Measurements from ENCODE around the gene TNS3.

Gene TNS3

DNA sequence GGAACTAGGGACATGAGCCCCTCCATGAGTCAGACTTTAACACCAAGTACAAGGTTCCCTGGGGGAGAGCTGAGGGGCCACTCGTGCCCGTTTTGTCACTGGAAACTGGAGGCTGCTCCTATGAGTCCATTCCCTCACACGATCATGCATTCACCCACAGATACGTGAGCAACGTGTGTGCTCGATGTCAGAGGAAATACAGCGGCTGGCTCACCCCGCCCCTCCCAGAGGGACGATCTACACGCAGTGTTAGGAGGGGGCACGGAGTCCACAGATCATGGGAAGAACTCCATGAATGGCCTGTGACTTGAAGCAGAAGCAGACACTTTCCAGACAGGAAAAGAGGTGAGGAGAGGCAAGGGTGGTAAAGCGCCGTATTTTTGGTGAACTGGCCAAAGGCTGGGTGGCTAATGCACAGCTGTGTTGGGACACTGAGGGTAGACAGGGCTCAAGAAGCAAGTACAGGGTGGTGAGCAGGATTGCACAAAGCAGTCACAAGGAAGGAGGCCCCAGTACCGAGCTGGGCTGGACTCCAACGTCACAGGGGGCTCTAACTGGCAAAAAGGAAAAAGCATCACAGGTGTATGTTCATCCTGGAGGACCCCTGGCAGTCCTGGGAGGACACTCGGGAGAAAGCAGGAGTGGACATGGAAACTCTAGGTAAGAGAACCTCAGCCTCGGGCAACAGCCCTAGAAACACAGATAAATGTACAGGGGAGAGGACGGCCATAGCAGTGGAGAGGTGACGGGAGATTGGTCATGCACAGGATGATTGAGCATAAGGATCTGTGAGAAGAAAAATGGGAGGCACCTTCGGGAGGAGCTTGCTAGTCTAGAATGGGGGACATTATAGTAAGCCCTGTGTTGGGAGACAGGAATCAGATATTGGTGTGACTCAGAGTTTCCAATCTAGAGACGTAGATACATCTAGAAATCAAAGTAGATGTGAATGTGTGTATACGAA is 41.2 kb downstream of the TNS3 start:
- no peak for DNase-seq
- no peak for TF ChIP-seq GATA1 (IDR thresholded peaks at IDR 0.05; ENCODE audit: low read depth, low read length)
- no peak for TF ChIP-seq POLR2A (IDR thresholded peaks at IDR 0.05; ENCODE audit: low read length)

GRCh38 chr7:47540053-47540386 is 41.9 kb downstream of the TNS3 start:
- no peak for DNase-seq
- no peak for TF ChIP-seq GATA1 (IDR thresholded peaks at IDR 0.05; ENCODE audit: low read depth, low read length)
- no peak for TF ChIP-seq POLR2A (IDR thresholded peaks at IDR 0.05; ENCODE audit: low read length)

- DNase-seq = no peak
- TF ChIP-seq GATA1 (IDR thresholded peaks at IDR 0.05; ENCODE audit: low read depth, low read length) = no peak
- TF ChIP-seq POLR2A (IDR thresholded peaks at IDR 0.05; ENCODE audit: low read length) = no peak
Measured at GRCh38 chr7:47539398-47540052, 42.4 kb downstream of the TNS3 start.

DNA sequence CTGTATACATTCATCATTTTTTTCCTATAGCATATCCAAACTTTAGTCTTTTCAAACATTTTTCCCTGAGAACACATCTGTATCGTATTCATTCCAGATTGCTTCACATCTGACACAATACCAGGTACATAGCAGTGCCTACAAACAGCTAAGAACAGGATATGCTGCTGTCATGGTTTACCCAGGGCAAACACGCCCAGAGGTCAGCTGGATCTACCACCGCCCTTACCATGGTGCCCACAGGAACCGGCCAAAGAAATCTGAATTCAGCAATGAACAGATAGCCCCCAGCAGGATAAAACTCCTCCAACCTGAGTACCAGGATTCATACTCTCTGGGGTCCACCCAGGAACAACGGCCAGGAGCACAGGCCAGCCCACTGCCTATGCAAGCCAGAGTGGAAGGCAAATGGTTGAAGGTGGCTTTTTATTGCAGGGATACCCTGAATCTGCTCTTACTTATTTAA is 43.0 kb downstream of the TNS3 start:
- no peak for DNase-seq
- no peak for TF ChIP-seq POLR2A (IDR thresholded peaks at IDR 0.05; ENCODE audit: low read length)
- no peak for TF ChIP-seq GATA1 (IDR thresholded peaks at IDR 0.05; ENCODE audit: low read depth, low read length)

GRCh38 chr7:47537716-47538675 is 43.9 kb downstream of the TNS3 start:
- DNase-seq = no peak
- TF ChIP-seq POLR2A (IDR thresholded peaks at IDR 0.05; ENCODE audit: low read length) (no peak), GATA1 (IDR thresholded peaks at IDR 0.05; ENCODE audit: low read depth, low read length) (no peak)

DNA sequence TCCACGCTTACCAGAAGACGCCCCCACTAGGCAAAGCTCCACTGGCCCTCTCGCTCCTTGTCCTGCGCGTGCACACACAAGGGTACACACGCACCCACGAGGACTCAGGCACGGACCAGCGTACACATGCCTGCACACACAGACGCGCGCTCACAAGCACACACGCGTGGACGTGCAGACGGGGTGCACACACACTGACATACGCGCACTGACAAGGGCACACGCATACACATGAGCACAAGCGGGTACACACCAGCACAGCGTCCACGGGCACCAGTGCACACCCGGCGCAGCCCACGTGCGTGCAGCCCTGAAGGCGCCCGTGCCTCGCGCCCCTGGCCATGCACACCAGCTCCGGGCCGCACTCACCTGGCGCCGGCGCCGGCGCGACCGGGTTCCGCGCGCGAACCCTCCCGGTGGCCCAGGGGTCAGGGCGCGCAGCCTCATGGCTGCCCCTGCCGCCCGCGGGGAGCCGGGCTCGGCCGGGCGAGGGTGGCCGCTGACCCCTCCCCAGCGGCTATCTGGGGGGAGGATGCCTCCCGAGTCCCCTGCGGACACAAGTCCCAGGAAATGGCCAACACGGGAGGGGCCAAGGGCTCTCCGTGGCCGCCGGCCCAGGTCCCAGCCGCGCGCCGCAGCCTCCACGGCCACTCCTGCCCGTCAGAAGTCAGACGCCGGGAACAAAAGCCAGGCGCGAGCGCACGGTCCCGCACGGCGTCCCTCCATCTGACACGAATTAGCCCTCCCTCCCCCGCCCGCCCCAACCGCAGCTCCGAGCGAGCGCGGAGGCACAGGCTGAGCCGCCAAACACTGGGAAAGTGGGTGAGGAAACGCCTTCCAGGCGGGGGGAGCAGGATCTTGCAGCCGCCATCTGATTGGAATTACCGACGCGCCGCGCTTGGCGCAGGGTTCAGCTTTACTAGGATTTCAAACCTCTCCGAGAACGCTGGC is 45.0 kb downstream of the TNS3 start:
- TF ChIP-seq POLR2A (IDR thresholded peaks at IDR 0.05; ENCODE audit: low read length) (no peak), GATA1 (IDR thresholded peaks at IDR 0.05; ENCODE audit: low read depth, low read length) (no peak)
- no peak for DNase-seq

GRCh38 chr7:47535704-47536628 is 45.9 kb downstream of the TNS3 start:
- no peak for TF ChIP-seq POLR2A (IDR thresholded peaks at IDR 0.05; ENCODE audit: low read length)
- TF ChIP-seq GATA1 (IDR thresholded peaks at IDR 0.05; ENCODE audit: low read depth, low read length) = no peak

GRCh38 chr7:47535035-47535703 is 46.7 kb downstream of the TNS3 start:
- no peak for DNase-seq
- TF ChIP-seq GATA1 (IDR thresholded peaks at IDR 0.05; ENCODE audit: low read depth, low read length) (no peak), POLR2A (IDR thresholded peaks at IDR 0.05; ENCODE audit: low read length) (no peak)

More at GRCh38 chr7:47535704-47536628, 45.9 kb downstream of the TNS3 start:
- DNase-seq = no peak

- no peak for DNase-seq
Measured at GRCh38 chr7:47534322-47535034, 47.4 kb downstream of the TNS3 start.

More at GRCh38 chr7:47534322-47535034, 47.4 kb downstream of the TNS3 start:
- no peak for TF ChIP-seq GATA1 (IDR thresholded peaks at IDR 0.05; ENCODE audit: low read depth, low read length)
- TF ChIP-seq POLR2A (IDR thresholded peaks at IDR 0.05; ENCODE audit: low read length) = no peak
